K562 (cell line): Measurements from ENCODE around the gene GLRA1. TPM values are rescaled to one million over a fixed set of nuclear protein-coding genes. Genes with fewer than 3 reads are reported as not detected.

Source experiments
- POLR2AphosphoS2 ChIP-seq: IDR thresholded peaks from 2 replicates; pipeline ENCODE4 v1.6.1; 2012; ENCODE audit warnings: low read length, improper control_type of control experiment
- POLR2H ChIP-seq: IDR thresholded peaks from 2 replicates; pipeline ENCODE4 v1.6.1; 2016; ENCODE audit warnings: missing genetic modification characterization, low read depth, mild to moderate bottlenecking, control low read depth, missing compliant biosample characterization, moderate library complexity
- PPARD ChIP-seq: fragments of 250-450 bp; sonication (Bioruptor Pico); IDR thresholded peaks from 2 replicates; pipeline ENCODE4 v1.8.0; 2022; ENCODE audit warnings: inconsistent platforms, mild to moderate bottlenecking, moderate library complexity
- XRCC5 ChIP-seq: fragments of 200-400 bp; formaldehyde crosslinking; IDR thresholded peaks from 2 replicates; pipeline ENCODE4 v1.6.1; 2017; ENCODE audit warnings: low read depth, mild to moderate bottlenecking, low read length
- ZFPM2 ChIP-seq: fragments of 250-450 bp; sonication (Bioruptor Pico); IDR thresholded peaks from 2 replicates; pipeline ENCODE4 v1.5.1; 2022; ENCODE audit warnings: mild to moderate bottlenecking
- ZNF253 ChIP-seq: fragments of 250-450 bp; sonication (Bioruptor Pico); conservative IDR thresholded peaks from 2 replicates; pipeline ENCODE4 v1.6.1; 2021; ENCODE audit warnings: mild to moderate bottlenecking
- polyA plus RNA-seq, 8 experiments: library from polyadenylated mRNA; depleted of rRNA in 4 of 8; stranded (reverse) in 5 of 8; unstranded in 3 of 8; fragments of >200 nt; fragmentation: Nextera tagmentation in 2 of 8; fragmentation: Illumina TruSeq in 1 of 8; extraction: Ambion mirVana in 2 of 8; extraction: Trizol in 1 of 8; gene quantifications; 2 replicates each; pipeline versions ENCODE4 v1.2.1 to v1.2.3, GENCODE V29; 2011 to 2014; ENCODE audit warnings: inconsistent platforms in 1 of 8, missing spikeins in 1 of 8
- total RNA-seq, 7 experiments: library from RNA; depleted of rRNA in 6 of 7; stranded (reverse); fragments of >200 nt in 6 of 7; fragmentation: Illumina TruSeq in 2 of 7; extraction: Trizol in 2 of 7; gene quantifications; 2 replicates each; pipeline versions ENCODE4 v1.2.1 to v1.2.3, GENCODE V29; 2011 to 2021; ENCODE audit warnings: low replicate concordance in 1 of 7
- TF ChIP-seq, protein P1 (sequence below): sonication (generic); formaldehyde crosslinking; IDR thresholded peaks from 2 replicates; pipeline ENCODE4 v1.8.0; 2023; ENCODE audit warnings: missing genetic modification reagents, mild to moderate bottlenecking, borderline replicate concordance
- TF ChIP-seq, protein P2 (sequence below): sonication (generic); formaldehyde crosslinking; IDR thresholded peaks from 2 replicates; pipeline ENCODE4 v1.8.1; 2023; ENCODE audit warnings: mild to moderate bottlenecking, missing genetic modification reagents, moderate library complexity
- TF ChIP-seq, protein P3 (sequence below): fragments of 450-650 bp; IDR thresholded peaks from one replicate; pipeline ENCODE4 v1.6.1; 2018; ENCODE audit warnings: mild to moderate bottlenecking, moderate library complexity; ENCODE audit not compliant: partially characterized antibody

GLRA1 gene
- total and polyA plus RNA-seq, 9 of the 15 experiments (the other 6 are each of a cell fraction or from before 2014, with no cell fraction given), result not detected

DNA sequence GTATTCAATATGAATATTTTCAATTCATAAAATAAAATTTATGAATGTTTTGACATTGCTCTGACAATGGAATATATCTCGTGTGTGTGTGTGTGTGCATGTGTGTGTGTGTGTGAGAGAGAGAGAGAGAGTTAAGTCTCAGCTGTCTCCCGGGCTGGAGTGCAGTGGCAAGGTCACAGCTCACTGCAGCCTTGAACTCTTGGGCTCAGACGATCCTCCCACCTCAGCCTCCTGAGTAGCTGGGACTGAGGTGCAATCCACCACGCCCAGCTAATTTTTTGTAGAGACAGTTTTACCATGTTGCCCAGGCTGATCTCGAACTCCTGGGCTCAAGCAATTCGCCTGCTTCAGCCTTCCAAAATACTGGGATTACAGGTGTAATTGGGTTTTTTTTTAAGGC lies 136.8 kb downstream of the GLRA1 start (continued):
- TF ChIP-seq, protein P1, sequence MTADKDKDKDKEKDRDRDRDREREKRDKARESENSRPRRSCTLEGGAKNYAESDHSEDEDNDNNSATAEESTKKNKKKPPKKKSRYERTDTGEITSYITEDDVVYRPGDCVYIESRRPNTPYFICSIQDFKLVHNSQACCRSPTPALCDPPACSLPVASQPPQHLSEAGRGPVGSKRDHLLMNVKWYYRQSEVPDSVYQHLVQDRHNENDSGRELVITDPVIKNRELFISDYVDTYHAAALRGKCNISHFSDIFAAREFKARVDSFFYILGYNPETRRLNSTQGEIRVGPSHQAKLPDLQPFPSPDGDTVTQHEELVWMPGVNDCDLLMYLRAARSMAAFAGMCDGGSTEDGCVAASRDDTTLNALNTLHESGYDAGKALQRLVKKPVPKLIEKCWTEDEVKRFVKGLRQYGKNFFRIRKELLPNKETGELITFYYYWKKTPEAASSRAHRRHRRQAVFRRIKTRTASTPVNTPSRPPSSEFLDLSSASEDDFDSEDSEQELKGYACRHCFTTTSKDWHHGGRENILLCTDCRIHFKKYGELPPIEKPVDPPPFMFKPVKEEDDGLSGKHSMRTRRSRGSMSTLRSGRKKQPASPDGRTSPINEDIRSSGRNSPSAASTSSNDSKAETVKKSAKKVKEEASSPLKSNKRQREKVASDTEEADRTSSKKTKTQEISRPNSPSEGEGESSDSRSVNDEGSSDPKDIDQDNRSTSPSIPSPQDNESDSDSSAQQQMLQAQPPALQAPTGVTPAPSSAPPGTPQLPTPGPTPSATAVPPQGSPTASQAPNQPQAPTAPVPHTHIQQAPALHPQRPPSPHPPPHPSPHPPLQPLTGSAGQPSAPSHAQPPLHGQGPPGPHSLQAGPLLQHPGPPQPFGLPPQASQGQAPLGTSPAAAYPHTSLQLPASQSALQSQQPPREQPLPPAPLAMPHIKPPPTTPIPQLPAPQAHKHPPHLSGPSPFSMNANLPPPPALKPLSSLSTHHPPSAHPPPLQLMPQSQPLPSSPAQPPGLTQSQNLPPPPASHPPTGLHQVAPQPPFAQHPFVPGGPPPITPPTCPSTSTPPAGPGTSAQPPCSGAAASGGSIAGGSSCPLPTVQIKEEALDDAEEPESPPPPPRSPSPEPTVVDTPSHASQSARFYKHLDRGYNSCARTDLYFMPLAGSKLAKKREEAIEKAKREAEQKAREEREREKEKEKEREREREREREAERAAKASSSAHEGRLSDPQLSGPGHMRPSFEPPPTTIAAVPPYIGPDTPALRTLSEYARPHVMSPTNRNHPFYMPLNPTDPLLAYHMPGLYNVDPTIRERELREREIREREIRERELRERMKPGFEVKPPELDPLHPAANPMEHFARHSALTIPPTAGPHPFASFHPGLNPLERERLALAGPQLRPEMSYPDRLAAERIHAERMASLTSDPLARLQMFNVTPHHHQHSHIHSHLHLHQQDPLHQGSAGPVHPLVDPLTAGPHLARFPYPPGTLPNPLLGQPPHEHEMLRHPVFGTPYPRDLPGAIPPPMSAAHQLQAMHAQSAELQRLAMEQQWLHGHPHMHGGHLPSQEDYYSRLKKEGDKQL, result no peak
- TF ChIP-seq, protein P2, sequence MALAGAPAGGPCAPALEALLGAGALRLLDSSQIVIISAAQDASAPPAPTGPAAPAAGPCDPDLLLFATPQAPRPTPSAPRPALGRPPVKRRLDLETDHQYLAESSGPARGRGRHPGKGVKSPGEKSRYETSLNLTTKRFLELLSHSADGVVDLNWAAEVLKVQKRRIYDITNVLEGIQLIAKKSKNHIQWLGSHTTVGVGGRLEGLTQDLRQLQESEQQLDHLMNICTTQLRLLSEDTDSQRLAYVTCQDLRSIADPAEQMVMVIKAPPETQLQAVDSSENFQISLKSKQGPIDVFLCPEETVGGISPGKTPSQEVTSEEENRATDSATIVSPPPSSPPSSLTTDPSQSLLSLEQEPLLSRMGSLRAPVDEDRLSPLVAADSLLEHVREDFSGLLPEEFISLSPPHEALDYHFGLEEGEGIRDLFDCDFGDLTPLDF (CRISPR knock-in tag), result no peak
- TF ChIP-seq PPARD (no peak), ZNF253 (CRISPR knock-in tag) (no peak), POLR2AphosphoS2 (no peak), XRCC5 (no peak), ZFPM2 (CRISPR knock-in tag) (no peak), POLR2H (tag) (no peak)
- TF ChIP-seq, protein P3, sequence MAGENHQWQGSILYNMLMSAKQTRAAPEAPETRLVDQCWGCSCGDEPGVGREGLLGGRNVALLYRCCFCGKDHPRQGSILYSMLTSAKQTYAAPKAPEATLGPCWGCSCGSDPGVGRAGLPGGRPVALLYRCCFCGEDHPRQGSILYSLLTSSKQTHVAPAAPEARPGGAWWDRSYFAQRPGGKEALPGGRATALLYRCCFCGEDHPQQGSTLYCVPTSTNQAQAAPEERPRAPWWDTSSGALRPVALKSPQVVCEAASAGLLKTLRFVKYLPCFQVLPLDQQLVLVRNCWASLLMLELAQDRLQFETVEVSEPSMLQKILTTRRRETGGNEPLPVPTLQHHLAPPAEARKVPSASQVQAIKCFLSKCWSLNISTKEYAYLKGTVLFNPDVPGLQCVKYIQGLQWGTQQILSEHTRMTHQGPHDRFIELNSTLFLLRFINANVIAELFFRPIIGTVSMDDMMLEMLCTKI, result no peak
- TF ChIP-seq, all 486 proteins: peak for 0
